SK-N-SH (cell line): ENCODE results near the gene SYNE1. TPM values are rescaled to one million over a fixed set of nuclear protein-coding genes. Genes with fewer than 3 reads are reported as not detected.

ENCODE experiments used
- CTCF ChIA-PET: fragments of 300-600, 350-600 bp; formaldehyde crosslinking; extraction: SDS; loops from one replicate; lab custom pipeline; 2021; lab: Yijun Ruan, JAX
- POLR2A ChIA-PET: fragments of 350-600 bp; sonication (Branson Sonifier 250); formaldehyde crosslinking; extraction: SDS; loops from one replicate; lab custom pipeline; 2020; ENCODE audit warnings: antibody characterized with exemption, inconsistent platforms; lab: Yijun Ruan, JAX
- DNase-seq: peaks from one replicate; pipeline ENCODE4 v3.0.0; 2012
- H2AFZ ChIP-seq: fragments of 200-600 bp; sonication (generic); 2 replicates; pipeline ENCODE4 v1.8.1; 2016; ENCODE audit warnings: antibody characterized with exemption, mild to moderate bottlenecking, low read depth
- H3F3A ChIP-seq: fragments of 200-600 bp; sonication (generic); replicated peaks from 2 replicates; pipeline ENCODE3; 2016; ENCODE audit warnings: antibody characterized with exemption, mild to moderate bottlenecking; ENCODE audit not compliant: insufficient read depth
- H3K27ac ChIP-seq, 2 experiments: fragments of 200-500 bp in 1 of 2; fragments of 200-600 bp in 1 of 2; sonication (Bioruptor generic) in 1 of 2; sonication (generic), shearing (Covaris generic) in 1 of 2; 2 replicates each; pipeline versions ENCODE4 v1.5.1 to v1.6.1; 2014 to 2016; ENCODE audit warnings: low read depth in 2 of 2, inconsistent platforms in 1 of 2, low read length in 1 of 2, mild to moderate bottlenecking in 1 of 2, mixed read lengths in 1 of 2
- H3K27me3 ChIP-seq: fragments of 200-600 bp; sonication (generic), shearing (Covaris generic); 2 replicates; pipeline ENCODE4 v1.6.1; 2016; ENCODE audit warnings: mixed run types; ENCODE audit not compliant: insufficient read depth
- H3K36me3 ChIP-seq, 2 experiments: fragments of 200-500 bp in 1 of 2; fragments of 200-600 bp in 1 of 2; sonication (Bioruptor generic) in 1 of 2; sonication (generic) in 1 of 2; replicated peaks in 1 of 2; 2 replicates each; pipeline versions ENCODE3 to v1.5.1; 2014 to 2016; ENCODE audit warnings: low read length in 1 of 2, mild to moderate bottlenecking in 1 of 2; ENCODE audit not compliant: insufficient read depth in 2 of 2, control insufficient read depth in 1 of 2
- H3K4me1 ChIP-seq, 2 experiments: fragments of 200-500 bp in 1 of 2; fragments of 200-600 bp in 1 of 2; sonication (Bioruptor generic) in 1 of 2; sonication (generic), shearing (Covaris generic) in 1 of 2; 2 replicates each; pipeline versions ENCODE4 v1.5.1 to v1.6.1; 2014 to 2016; ENCODE audit warnings: low read depth in 1 of 2, low read length in 1 of 2, mixed run types in 1 of 2; ENCODE audit not compliant: insufficient read depth in 2 of 2, control insufficient read depth in 1 of 2
- H3K4me2 ChIP-seq: fragments of 200-600 bp; sonication (generic), shearing (Covaris generic); 2 replicates; pipeline ENCODE4 v1.6.1; 2017; ENCODE audit warnings: mixed run types
- H3K4me3 ChIP-seq, 2 experiments: fragments of 200-500 bp in 1 of 2; fragments of 200-600 bp in 1 of 2; sonication (Bioruptor generic) in 1 of 2; sonication (generic), shearing (Covaris generic) in 1 of 2; 2 replicates each; pipeline versions ENCODE4 v1.5.1 to v1.8.1; 2014 to 2016; ENCODE audit warnings: low read depth in 2 of 2, inconsistent platforms in 1 of 2, low read length in 1 of 2, mild to moderate bottlenecking in 1 of 2, mixed read lengths in 1 of 2, moderate library complexity in 1 of 2
- H3K79me2 ChIP-seq: fragments of 200-600 bp; sonication (generic); 2 replicates; pipeline ENCODE4 v1.8.1; 2017; ENCODE audit warnings: mild to moderate bottlenecking; ENCODE audit not compliant: insufficient read depth
- H3K9ac ChIP-seq: fragments of 200-600 bp; sonication (generic); 2 replicates; pipeline ENCODE4 v1.6.1; 2017; ENCODE audit warnings: mixed run types
- H3K9me2 ChIP-seq: fragments of 200-600 bp; sonication (generic); 2 replicates; pipeline ENCODE4 v1.6.1; 2017; ENCODE audit warnings: mixed run types
- H3K9me3 ChIP-seq: fragments of 200-600 bp; sonication (generic); 2 replicates; pipeline ENCODE4 v1.6.1; 2017; ENCODE audit warnings: mixed run types, mild to moderate bottlenecking, moderate library complexity
- H4K20me1 ChIP-seq: fragments of 200-600 bp; sonication (generic); 2 replicates; pipeline ENCODE4 v1.6.1; 2017; ENCODE audit warnings: mild to moderate bottlenecking, mixed run types; ENCODE audit not compliant: insufficient read depth
- CHD2 ChIP-seq: fragments of 150-350 bp; IDR thresholded peaks from 2 replicates; pipeline ENCODE4 v1.6.1; 2018; ENCODE audit warnings: low read length; ENCODE audit not compliant: partially characterized antibody
- ELF1 ChIP-seq: IDR thresholded peaks from 2 replicates; pipeline ENCODE4 v1.4.0; 2012
- FOSL2 ChIP-seq: IDR thresholded peaks from 2 replicates; pipeline ENCODE4 v1.4.0; 2012; ENCODE audit warnings: low read depth, mild to moderate bottlenecking, moderate library complexity, borderline replicate concordance
- FOXM1 ChIP-seq: IDR thresholded peaks from 2 replicates; pipeline ENCODE4 v1.4.0; 2012; ENCODE audit warnings: low read depth, mild to moderate bottlenecking
- GABPA ChIP-seq: IDR thresholded peaks from 2 replicates; pipeline ENCODE4 v1.4.0; 2012; ENCODE audit warnings: low read depth, mild to moderate bottlenecking
- IRF3 ChIP-seq: fragments of 150-350 bp; IDR thresholded peaks from 2 replicates; pipeline ENCODE4 v1.6.1; 2016; ENCODE audit warnings: mild to moderate bottlenecking, low read depth, low read length
- JUND ChIP-seq: IDR thresholded peaks from 2 replicates; pipeline ENCODE4 v1.4.0; 2012
- MEF2A ChIP-seq: IDR thresholded peaks from 2 replicates; pipeline ENCODE4 v1.4.0; 2012; ENCODE audit warnings: low read depth, borderline replicate concordance
- NFIC ChIP-seq: IDR thresholded peaks from 2 replicates; pipeline ENCODE4 v1.4.0; 2012; ENCODE audit warnings: borderline replicate concordance
- POLR2AphosphoS5 ChIP-seq: IDR thresholded peaks from 2 replicates; pipeline ENCODE4 v1.6.1; 2012; ENCODE audit warnings: low read depth, low read length
- RXRA ChIP-seq: IDR thresholded peaks from 2 replicates; pipeline ENCODE4 v1.4.0; 2012; ENCODE audit warnings: low read depth, mild to moderate bottlenecking, borderline replicate concordance
- TEAD4 ChIP-seq: IDR thresholded peaks from 2 replicates; pipeline ENCODE4 v1.4.0; 2012; ENCODE audit warnings: mild to moderate bottlenecking, borderline replicate concordance; ENCODE audit not compliant: insufficient read depth
- WGBS: methylation state at CpG from one replicate; pipeline ENCODE4 v1.1.6; 2017; ENCODE audit warnings: low lambda C conversion rate; 5-methylcytosine and 5-hydroxymethylcytosine counted together
- polyA plus RNA-seq, 3 experiments: library from polyadenylated mRNA; depleted of rRNA; stranded (reverse); fragments of >200 nt; gene quantifications; 2 replicates each; pipeline ENCODE4 v1.2.3, GENCODE V29; 2012

SYNE1 gene
- polyA plus RNA-seq, 1 of the 3 experiments (the other 2 are of a cell fraction), result 31.1 TPM

- TF ChIP-seq FOSL2 (no peak), GABPA (no peak), ELF1 (no peak), IRF3 (no peak), POLR2AphosphoS5 (no peak), RXRA (no peak), FOXM1 (no peak)
- CTCF ChIA-PET, result interaction anchor here (0.8 kb wide), 1 partner anchor 25 kb away, joined by 3 read pairs; no protein-coding TSS in a partner anchor
- 91% methylated on average over 5 of the region's 5 CpGs for WGBS
- Histone ChIP-seq H3K9me3 (no peaks in the 10 kb centered on the region), H4K20me1 (no peaks in the 10 kb centered on the region), H3K9me2 (no peaks in the 10 kb centered on the region), H3F3A (peaks cover 9% of the 10 kb centered on the region), H2AFZ (no peak overlapping the region), H3K27me3 (no peaks in the 10 kb centered on the region), H3K4me3 (no peak overlapping the region), H3K4me2 (no peak overlapping the region), H3K9ac (no peak overlapping the region), H3K36me3 (peaks cover 0 to 39% of the 10 kb centered on the region in 2 experiments), H3K27ac (no peak overlapping the region), H3K4me1 (no peaks in the 10 kb centered on the region), H3K79me2 (0 out of 2 replicates have a peak, but pooled peaks cover 8% of the 10 kb centered on the region)
- no peak for DNase-seq
- POLR2A ChIA-PET, result no interaction called here
These were observed 127.2 kb downstream of the SYNE1 start for GRCh38 chr6:152509916-152510315.

DNA sequence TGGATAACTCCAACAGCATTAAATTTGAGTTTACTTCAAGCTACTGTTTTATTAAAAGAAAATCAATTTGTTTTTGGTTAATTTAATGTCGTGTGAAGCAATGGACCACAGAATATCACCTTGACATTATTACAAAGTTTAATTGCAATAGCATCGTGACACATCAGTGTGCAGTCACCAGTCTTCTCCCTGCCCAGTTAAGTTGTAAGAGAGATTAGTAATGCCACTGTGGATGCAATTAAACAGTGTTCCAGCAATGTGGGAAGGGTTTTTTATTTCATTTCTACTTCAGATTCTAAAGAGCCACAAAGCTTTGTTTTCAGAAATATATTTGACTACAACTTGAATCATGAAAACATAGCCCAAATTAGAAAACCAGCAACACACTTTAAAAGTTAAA, 128.7 kb downstream of the SYNE1 start:
- Histone ChIP-seq H3K4me2 (no peak overlapping the region), H3K36me3 (peaks cover 0 to 45% of the 10 kb centered on the region in 2 experiments), H3K9ac (no peak overlapping the region), H3K4me3 (no peak overlapping the region), H3K79me2 (0 out of 2 replicates have a peak, but pooled peaks cover 8% of the 10 kb centered on the region), H3F3A (peaks cover 18% of the 10 kb centered on the region), H3K27me3 (no peaks in the 10 kb centered on the region), H3K9me2 (no peaks in the 10 kb centered on the region), H4K20me1 (no peaks in the 10 kb centered on the region), H3K27ac (no peak overlapping the region), H2AFZ (no peak overlapping the region), H3K9me3 (no peaks in the 10 kb centered on the region), H3K4me1 (no peaks in the 10 kb centered on the region)
- POLR2A ChIA-PET, result no interaction called here
- no peak for DNase-seq
- WGBS, result 64% methylated on average over 2 of the region's 2 CpGs
- no peak for TF ChIP-seq MEF2A
- CTCF ChIA-PET, result interaction anchor here (0.9 kb wide), 1 partner anchor 8 kb away, joined by 3 read pairs; no protein-coding TSS in a partner anchor

DNA sequence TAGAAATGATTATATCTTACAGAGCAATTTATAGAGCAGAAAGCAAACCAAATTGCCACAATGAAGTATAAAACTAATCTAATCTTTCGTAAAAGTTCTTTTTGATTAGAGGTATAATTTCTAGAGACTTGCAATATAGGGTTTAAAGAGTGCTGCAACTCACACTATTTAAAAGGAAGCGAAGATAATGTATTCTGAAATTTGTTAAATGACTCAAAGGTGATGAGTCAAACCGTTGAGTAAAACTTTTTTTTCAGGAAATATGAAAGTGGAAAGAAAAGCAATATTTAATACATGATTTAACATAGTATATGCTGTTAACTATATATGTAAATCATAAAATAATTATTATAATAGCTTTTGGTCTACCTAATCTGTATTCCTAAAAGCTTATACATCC, 133.6 kb downstream of the SYNE1 start:
- no peaks in the 10 kb centered on the region for H3K79me2 ChIP-seq
- H3K9me2 ChIP-seq, result no peaks in the 10 kb centered on the region
- H3K4me2 ChIP-seq, result no peak overlapping the region
- DNase-seq, result no peak
- no peaks in the 10 kb centered on the region for H3K4me1 ChIP-seq
- POLR2A ChIA-PET, result no interaction called here
- no peak overlapping the region for H2AFZ ChIP-seq
- H3K9me3 ChIP-seq, result 0 out of 2 replicates have a peak, but pooled peaks cover 9% of the 10 kb centered on the region
- no peak overlapping the region for H3K9ac ChIP-seq
- CTCF ChIA-PET, result interaction anchor here (1.0 to 1.8 kb wide), 2 partner anchors 49 to 92 kb away, joined by 3 to 4 read pairs; no protein-coding TSS in a partner anchor
- H3K36me3 ChIP-seq, result peaks cover 0 to 53% of the 10 kb centered on the region in 2 experiments
- TF ChIP-seq CHD2 (no peak), FOSL2 (peak; percentile 32; the same call in 1 of the 2 replicates), IRF3 (no peak), JUND (0 out of 2 replicates have a peak, but pooled peaks have one; percentile 23), TEAD4 (no peak), NFIC (no peak)
- WGBS, result 53% methylated on average over 3 of the region's 3 CpGs
- no peak overlapping the region for H3K4me3 ChIP-seq
- H3F3A ChIP-seq, result peaks cover 35% of the 10 kb centered on the region
- H3K27me3 ChIP-seq, result no peaks in the 10 kb centered on the region
- no peaks in the 10 kb centered on the region for H4K20me1 ChIP-seq
- H3K27ac ChIP-seq, result peak overlapping the region in 1 of 2 experiments; percentile 55; a peak in 2 of 4 replicates
